Esophagus muscularis mucosa (tissue), 4 donors: Measurements from ENCODE around the gene MRC2. TPM values are rescaled to one million over a fixed set of nuclear protein-coding genes. Genes with fewer than 3 reads are reported as not detected.
"Not testable (repeated sequence)": the region's sequence is repeated elsewhere in the genome, so short reads cannot be mapped to it uniquely, and the experiment has no call there.

Source experiments
- DNase-seq: peaks from one replicate; pipeline ENCODE4 v3.0.0-alpha.2; 2017; ENCODE audit errors: extremely low spot score
- H3K27ac ChIP-seq, 4 donors: fragments of 200-600 bp; sonication (generic); replicated peaks in 1 of 4; 1 replicate in 3 of 4; 2 replicates in 1 of 4; pipeline ENCODE4 v1.5.1; 2016 to 2019; ENCODE audit warnings: mild to moderate bottlenecking in 1 of 4
- H3K27me3 ChIP-seq, 4 donors: fragments of 200-600 bp; sonication (generic); one replicate each; pipeline versions ENCODE4 v1.5.1 to v1.6.0; 2016 to 2019
- H3K36me3 ChIP-seq, 4 donors: fragments of 200-600 bp; sonication (generic); one replicate each; pipeline ENCODE4 v1.5.1; 2016 to 2019
- H3K4me1 ChIP-seq, 4 donors: fragments of 200-600 bp; sonication (generic); one replicate each; pipeline ENCODE4 v1.5.1; 2016 to 2019
- H3K4me3 ChIP-seq, 4 donors: fragments of 200-600 bp; sonication (generic); 1 replicate in 2 of 4; 2 replicates in 2 of 4; pipeline ENCODE4 v1.5.1; 2016 to 2019; ENCODE audit warnings: mild to moderate bottlenecking in 4 of 4, moderate library complexity in 1 of 4
- H3K9me3 ChIP-seq, 4 donors: fragments of 200-600 bp; sonication (generic); 1 replicate in 3 of 4; 2 replicates in 1 of 4; pipeline ENCODE4 v1.5.1; 2016 to 2019
- EP300 ChIP-seq: sonication (generic); formaldehyde crosslinking; IDR thresholded peaks from one replicate; pipeline ENCODE4 v1.6.1; 2017; ENCODE audit warnings: antibody characterized with exemption
- POLR2A ChIP-seq: fragments of 450-650 bp; IDR thresholded peaks from one replicate; pipeline ENCODE4 v1.6.1; 2017; ENCODE audit warnings: antibody characterized with exemption, moderate library complexity, mild to moderate bottlenecking, low read depth
- POLR2AphosphoS5 ChIP-seq, 2 donors: sonication (generic); formaldehyde crosslinking; IDR thresholded peaks; one replicate each; pipeline ENCODE4 v1.6.1; 2017; ENCODE audit warnings: antibody characterized with exemption in 2 of 2
- WGBS: methylation state at CpG from one replicate; pipeline ENCODE4 v1.1.5; 2018; 5-methylcytosine and 5-hydroxymethylcytosine counted together
- intact Hi-C: fragments of 100-400 bp; cut with DNase I; formaldehyde crosslinking; loops from one replicate; pipeline ENCODE4 v1.15.1; 2023
- total RNA-seq, 4 donors: library from RNA; depleted of rRNA; stranded (reverse); fragments of >200 nt; gene quantifications; one replicate each; pipeline versions ENCODE4 v1.1.0 to v1.2.1, GENCODE V29; 2016
- TF ChIP-seq, protein P1 (sequence below), 3 experiments: fragments of 200-600 bp in 2 of 3; fragments of 450-650 bp in 1 of 3; sonication (generic) in 2 of 3; IDR thresholded peaks; one replicate each; pipeline ENCODE4 v1.5.1; 2017 to 2019; ENCODE audit warnings: antibody characterized with exemption in 3 of 3, mild to moderate bottlenecking in 2 of 3, moderate library complexity in 1 of 3

Gene MRC2
- total RNA-seq, 4 donors from 2014 or later: 31.0 to 57.7 (median 40.4) TPM

DNA sequence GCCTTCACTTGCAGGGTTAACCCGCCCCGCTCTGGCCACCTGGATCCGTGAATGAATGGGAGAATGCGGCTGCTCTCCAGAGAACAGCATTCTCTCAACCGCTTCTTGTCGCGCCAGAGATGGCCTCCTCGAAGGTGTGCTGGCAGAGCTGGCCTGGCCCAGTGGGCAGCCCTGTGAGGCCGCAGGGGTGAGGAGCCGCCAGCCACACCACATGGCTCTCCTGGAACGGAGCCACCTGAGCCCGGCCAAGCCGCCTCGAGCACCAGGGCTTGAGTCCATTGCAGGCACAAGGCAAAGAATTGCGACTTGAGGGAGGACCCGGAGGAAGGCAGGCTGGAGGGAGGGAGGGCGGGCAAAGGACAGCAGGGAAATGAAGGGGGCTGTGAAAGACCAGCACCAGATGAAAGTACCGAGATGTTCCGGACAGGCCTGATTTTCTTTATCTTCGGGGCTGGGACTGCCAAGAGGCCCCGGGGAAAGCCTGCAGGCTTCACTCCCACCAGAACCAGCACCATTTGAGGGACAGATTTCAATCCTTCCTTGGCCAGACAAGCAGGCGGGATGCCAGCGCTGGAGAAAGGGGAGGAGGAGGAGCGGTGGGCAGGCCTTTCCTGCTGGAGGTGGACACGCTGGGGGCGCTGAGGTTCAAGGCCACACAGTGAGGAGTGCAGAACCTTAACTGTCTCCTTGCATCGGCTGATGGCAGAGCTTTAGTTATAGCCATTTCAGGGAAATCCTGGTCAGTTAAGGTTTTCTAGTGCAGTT lies 69.4 kb downstream of the MRC2 start:
- intact Hi-C loops: no loop called here
- Histone ChIP-seq H3K27ac (no peak overlapping the region), H3K4me1 (peaks cover 0 to 8% (median 5%) of the 10 kb centered on the region in 4 donors), H3K4me3 (no peak overlapping the region), H3K27me3 (peaks cover 0 to 11% (median 0%) of the 10 kb centered on the region in 4 donors), H3K36me3 (no peaks in the 10 kb centered on the region), H3K9me3 (no peaks in the 10 kb centered on the region)
- DNase-seq: no peak
- WGBS: 83% methylated on average over 25 of the region's 27 CpGs
- TF ChIP-seq, protein P1, sequence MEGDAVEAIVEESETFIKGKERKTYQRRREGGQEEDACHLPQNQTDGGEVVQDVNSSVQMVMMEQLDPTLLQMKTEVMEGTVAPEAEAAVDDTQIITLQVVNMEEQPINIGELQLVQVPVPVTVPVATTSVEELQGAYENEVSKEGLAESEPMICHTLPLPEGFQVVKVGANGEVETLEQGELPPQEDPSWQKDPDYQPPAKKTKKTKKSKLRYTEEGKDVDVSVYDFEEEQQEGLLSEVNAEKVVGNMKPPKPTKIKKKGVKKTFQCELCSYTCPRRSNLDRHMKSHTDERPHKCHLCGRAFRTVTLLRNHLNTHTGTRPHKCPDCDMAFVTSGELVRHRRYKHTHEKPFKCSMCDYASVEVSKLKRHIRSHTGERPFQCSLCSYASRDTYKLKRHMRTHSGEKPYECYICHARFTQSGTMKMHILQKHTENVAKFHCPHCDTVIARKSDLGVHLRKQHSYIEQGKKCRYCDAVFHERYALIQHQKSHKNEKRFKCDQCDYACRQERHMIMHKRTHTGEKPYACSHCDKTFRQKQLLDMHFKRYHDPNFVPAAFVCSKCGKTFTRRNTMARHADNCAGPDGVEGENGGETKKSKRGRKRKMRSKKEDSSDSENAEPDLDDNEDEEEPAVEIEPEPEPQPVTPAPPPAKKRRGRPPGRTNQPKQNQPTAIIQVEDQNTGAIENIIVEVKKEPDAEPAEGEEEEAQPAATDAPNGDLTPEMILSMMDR (IDR thresholded peaks at IDR 0.05): no peak
- no peak for TF ChIP-seq POLR2AphosphoS5 (IDR thresholded peaks at IDR 0.05)

DNA sequence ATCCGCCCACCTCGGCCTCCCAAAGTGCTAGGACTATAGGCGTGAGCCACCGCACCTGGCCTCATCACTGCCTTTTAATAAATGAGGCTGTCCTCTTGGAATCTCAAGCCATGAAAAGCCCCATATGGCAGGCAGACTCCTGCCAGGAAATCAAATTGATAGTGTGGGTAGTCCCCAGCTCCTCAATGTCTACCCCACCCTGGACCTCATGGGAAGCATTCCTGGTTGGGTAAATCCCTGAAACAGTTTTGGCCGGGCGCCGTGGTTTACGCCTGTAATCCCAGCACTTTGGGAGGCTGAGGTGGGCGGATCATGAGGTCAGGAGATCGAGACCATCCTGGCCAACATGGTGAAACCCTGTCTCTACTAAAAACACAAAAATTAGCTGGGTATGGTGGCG lies 71.0 kb downstream of the MRC2 start:
- Histone ChIP-seq H3K4me1 (peaks cover 5 to 11% (median 8%) of the 10 kb centered on the region in 4 donors), H3K27me3 (peaks cover 0 to 11% (median 0%) of the 10 kb centered on the region in 4 donors)
- H3K27ac ChIP-seq, H3K4me3 ChIP-seq, H3K9me3 ChIP-seq, intact Hi-C loops, H3K36me3 ChIP-seq, DNase-seq: not testable (repeated sequence)
- WGBS: 68% methylated on average over 11 of the region's 11 CpGs

DNA sequence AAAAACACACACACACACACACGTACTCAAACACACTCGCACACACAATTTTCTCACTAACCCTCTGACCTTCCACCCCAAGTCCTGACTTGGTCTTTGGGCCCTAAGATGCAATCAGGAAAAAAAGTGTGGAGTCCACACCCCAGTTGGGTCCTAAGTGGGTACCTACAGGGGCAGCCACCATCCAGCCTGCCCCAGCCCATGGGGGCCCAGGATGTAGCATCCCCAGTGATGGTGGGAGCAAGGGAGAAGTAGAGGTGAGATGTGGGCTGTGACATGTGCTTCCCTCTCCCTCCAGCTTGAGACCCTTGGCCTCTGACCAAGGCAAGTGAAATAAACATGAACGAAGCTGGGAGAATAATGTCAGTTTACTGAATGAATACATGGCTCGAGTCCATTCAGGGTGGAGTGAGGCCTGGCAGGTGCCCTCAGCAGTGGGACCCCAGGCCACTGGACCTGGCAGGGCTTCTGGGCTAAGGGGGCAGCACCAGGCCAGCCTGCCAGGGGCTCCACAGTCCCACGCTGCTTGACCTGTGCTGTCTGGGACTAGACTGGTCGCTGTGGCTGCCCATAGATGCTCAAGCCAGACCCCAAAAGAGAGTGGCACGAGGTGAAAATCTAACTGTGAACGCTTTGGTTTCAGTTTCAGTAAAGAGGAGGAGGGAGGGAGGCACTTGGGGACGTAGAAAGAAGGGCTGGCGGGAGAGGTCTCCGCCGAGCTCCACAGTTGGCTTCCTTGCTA lies 73.7 kb downstream of the MRC2 start:
- TF ChIP-seq, protein P1 (IDR thresholded peaks at IDR 0.05): no peak
- TF ChIP-seq POLR2A (no peak), EP300 (no peak), POLR2AphosphoS5 (IDR thresholded peaks at IDR 0.05) (no peak)
- peaks cover 0 to 11% (median 0%) of the 10 kb centered on the region in 4 donors for H3K27me3 ChIP-seq
- H3K4me1 ChIP-seq: peaks cover 18 to 25% (median 22%) of the 10 kb centered on the region in 4 donors
- no peaks in the 10 kb centered on the region for H3K9me3 ChIP-seq
- no peak for DNase-seq
- WGBS: 74% methylated on average over 12 of the region's 12 CpGs
- H3K36me3 ChIP-seq: no peaks in the 10 kb centered on the region
- intact Hi-C loops: loop anchor here (10.0 kb wide), 1 partner anchor 374 kb away; no protein-coding TSS in a partner anchor
- no peak overlapping the region for H3K4me3 ChIP-seq
- no peak overlapping the region for H3K27ac ChIP-seq

DNA sequence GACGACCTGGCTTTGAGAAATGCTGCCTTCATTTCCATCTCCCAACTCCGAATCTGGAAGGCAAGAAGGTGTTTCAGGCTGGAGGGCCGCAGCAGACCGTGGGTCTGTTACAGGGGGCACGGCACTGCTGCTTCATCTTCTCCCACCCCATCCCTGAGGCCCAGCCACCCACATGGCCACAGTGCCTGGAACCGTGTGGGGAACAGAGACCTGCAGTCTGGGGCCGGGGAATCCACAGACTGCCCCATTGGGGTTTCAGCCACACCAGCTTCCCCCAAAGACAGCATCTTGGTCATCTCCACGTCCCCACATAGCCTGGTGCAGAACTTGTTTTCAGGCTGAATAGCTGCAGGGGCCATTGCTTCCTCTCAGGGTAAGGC lies 74.2 kb downstream of the MRC2 start:
- 85% methylated on average over 7 of the region's 8 CpGs for WGBS
- TF ChIP-seq POLR2A: no peak
- TF ChIP-seq, protein P1 (IDR thresholded peaks at IDR 0.05): no peak
- TF ChIP-seq POLR2AphosphoS5 (IDR thresholded peaks at IDR 0.05): no peak
- TF ChIP-seq EP300: no peak
- intact Hi-C loops: loop anchor here (10.0 kb wide), 1 partner anchor 373 kb away; no protein-coding TSS in a partner anchor
- Histone ChIP-seq H3K27me3 (peaks cover 0 to 11% (median 0%) of the 10 kb centered on the region in 4 donors), H3K36me3 (no peaks in the 10 kb centered on the region), H3K4me3 (no peak overlapping the region), H3K9me3 (no peaks in the 10 kb centered on the region), H3K4me1 (peaks cover 20 to 29% (median 25%) of the 10 kb centered on the region in 4 donors), H3K27ac (no peak overlapping the region)
- no peak for DNase-seq

DNA sequence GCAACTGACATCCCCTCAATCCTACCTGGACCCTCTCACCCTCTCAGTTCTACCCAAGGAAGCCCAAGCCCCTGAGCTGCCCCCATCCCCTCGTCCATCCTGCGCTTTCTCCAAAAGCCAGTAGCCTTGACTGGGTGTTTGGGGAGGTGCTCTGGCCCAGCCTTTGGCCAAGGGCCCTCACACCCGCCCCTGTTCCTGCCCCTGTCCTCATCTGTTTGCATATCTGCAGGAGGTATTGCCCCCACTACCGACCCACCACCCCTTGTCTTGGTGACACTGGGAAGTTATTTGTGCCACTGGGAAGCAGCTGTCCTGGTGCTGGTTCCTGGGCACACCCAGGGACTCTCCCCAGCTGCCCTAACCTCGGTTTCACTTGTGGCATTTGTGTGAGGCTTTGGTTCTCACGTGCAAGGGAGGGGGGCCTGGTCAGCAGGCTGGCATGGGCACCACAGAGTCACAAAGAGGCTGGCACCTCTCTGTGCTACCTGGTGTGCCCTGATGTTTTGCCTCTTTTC lies 75.3 kb downstream of the MRC2 start:
- 73% methylated on average over 6 of the region's 6 CpGs for WGBS
- Histone ChIP-seq H3K27ac (no peak overlapping the region), H3K27me3 (peaks cover 0 to 5% (median 0%) of the 10 kb centered on the region in 4 donors), H3K4me3 (no peak overlapping the region), H3K36me3 (no peaks in the 10 kb centered on the region), H3K9me3 (no peaks in the 10 kb centered on the region), H3K4me1 (peaks cover 20 to 29% (median 26%) of the 10 kb centered on the region in 4 donors)
- intact Hi-C loops: loop anchor here (1.0 to 10.0 kb wide), 2 partner anchors 372 to 703 kb away; no protein-coding TSS in a partner anchor
- TF ChIP-seq, protein P1 (IDR thresholded peaks at IDR 0.05): no peak
- TF ChIP-seq POLR2A (no peak), EP300 (no peak), POLR2AphosphoS5 (IDR thresholded peaks at IDR 0.05) (no peak)
- DNase-seq: no peak
